ENCODE results near the gene PRXL2B.
"Not testable (repeated sequence)": the region's sequence is repeated elsewhere in the genome, so short reads cannot be mapped to it uniquely, and the experiment has no call there.

PRXL2B gene

GRCh38 chr1:2569060-2569459 lies 17.5 kb upstream of the PRXL2B start:
- Histone ChIP-seq H3K4me3 (no peak overlapping the region), H3K27ac (no peak overlapping the region)
- DNase-seq (ENCODE audit: low spot score): no peak
- TF ChIP-seq, protein P1, sequence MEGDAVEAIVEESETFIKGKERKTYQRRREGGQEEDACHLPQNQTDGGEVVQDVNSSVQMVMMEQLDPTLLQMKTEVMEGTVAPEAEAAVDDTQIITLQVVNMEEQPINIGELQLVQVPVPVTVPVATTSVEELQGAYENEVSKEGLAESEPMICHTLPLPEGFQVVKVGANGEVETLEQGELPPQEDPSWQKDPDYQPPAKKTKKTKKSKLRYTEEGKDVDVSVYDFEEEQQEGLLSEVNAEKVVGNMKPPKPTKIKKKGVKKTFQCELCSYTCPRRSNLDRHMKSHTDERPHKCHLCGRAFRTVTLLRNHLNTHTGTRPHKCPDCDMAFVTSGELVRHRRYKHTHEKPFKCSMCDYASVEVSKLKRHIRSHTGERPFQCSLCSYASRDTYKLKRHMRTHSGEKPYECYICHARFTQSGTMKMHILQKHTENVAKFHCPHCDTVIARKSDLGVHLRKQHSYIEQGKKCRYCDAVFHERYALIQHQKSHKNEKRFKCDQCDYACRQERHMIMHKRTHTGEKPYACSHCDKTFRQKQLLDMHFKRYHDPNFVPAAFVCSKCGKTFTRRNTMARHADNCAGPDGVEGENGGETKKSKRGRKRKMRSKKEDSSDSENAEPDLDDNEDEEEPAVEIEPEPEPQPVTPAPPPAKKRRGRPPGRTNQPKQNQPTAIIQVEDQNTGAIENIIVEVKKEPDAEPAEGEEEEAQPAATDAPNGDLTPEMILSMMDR (IDR thresholded peaks at IDR 0.05): no peak

DNA sequence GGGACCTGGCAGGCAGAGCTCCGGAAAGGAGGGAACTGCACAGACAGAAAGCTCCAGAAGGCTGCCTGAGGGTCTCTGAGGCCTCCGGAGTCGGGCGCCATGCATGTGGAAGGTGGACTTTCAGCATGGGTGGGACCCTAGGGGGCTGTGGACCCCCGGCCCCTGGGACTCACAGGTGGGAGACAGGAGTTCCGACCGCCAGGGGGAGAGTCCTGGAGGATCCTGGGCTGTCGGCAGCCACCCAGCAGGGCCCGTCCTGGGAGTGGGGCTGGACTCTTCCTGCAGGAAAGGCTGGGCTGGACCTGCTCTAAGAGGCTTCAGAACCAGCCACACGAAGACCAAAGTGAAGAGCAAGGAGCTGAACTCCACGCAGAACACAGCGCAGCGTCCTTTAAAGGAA lies 16.9 kb upstream of the PRXL2B start:
- not testable (repeated sequence) for H3K4me3 ChIP-seq; DNase-seq (ENCODE audit: low spot score); H3K27ac ChIP-seq

DNA sequence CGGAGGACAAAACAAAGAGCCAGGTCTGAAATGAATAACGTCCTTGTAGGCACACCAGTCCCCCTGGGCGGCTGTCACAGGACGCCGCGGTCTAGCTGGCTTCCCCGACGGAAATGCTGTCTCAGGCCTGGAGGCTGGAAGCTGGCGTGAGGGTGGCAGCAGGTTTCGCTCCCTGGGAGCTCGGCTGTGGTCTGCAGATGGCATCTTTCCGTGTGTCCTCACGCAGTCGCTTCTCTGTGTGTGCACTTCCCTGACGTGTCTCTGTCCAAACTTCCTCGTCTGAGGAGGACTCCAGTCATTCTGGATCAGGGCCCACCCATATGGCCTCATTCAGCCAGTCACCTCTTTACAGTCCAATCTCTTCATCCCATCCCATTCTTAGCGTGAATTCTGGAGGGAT lies 16.2 kb upstream of the PRXL2B start:
- no peak overlapping the region for H3K27ac ChIP-seq
- no peak overlapping the region for H3K4me3 ChIP-seq
- DNase-seq (ENCODE audit: low spot score): no peak
- TF ChIP-seq, protein P1 (IDR thresholded peaks at IDR 0.05): no peak

GRCh38 chr1:2571348-2571747 lies 15.2 kb upstream of the PRXL2B start:
- DNase-seq (ENCODE audit: low spot score): no peak
- TF ChIP-seq, protein P1 (IDR thresholded peaks at IDR 0.05): no peak
- no peak overlapping the region for H3K4me3 ChIP-seq
- no peak overlapping the region for H3K27ac ChIP-seq

- TF ChIP-seq, protein P1 (IDR thresholded peaks at IDR 0.05): no peak
- no peak for DNase-seq (ENCODE audit: low spot score)
- Histone ChIP-seq H3K27ac (no peak overlapping the region), H3K4me3 (no peak overlapping the region)
These were observed 13.2 kb upstream of the PRXL2B start for GRCh38 chr1:2573250-2573920.

GRCh38 chr1:2574350-2574749 lies 12.2 kb upstream of the PRXL2B start:
- no peak for DNase-seq (ENCODE audit: low spot score)
- TF ChIP-seq, protein P1 (IDR thresholded peaks at IDR 0.05): no peak
- H3K27ac ChIP-seq: no peak overlapping the region
- H3K4me3 ChIP-seq: no peak overlapping the region

- H3K27ac ChIP-seq: peak overlapping the region in 1 of 2 donors; percentile 65
- H3K4me3 ChIP-seq: no peak overlapping the region
- DNase-seq (ENCODE audit: low spot score): no peak
- TF ChIP-seq, protein P1 (IDR thresholded peaks at IDR 0.05): no peak
These were observed 10.5 kb upstream of the PRXL2B start for GRCh38 chr1:2575801-2576663.

GRCh38 chr1:2577565-2578075 lies 9.0 kb upstream of the PRXL2B start:
- H3K4me3 ChIP-seq: peak overlapping the region; percentile 36
- DNase-seq (ENCODE audit: low spot score): not testable (repeated sequence)
- peak overlapping the region; percentile 38 to 78 for H3K27ac ChIP-seq

All from coronary artery (tissue), 2 donors.